Left renal pelvis (tissue), 4 donors: ENCODE data around the gene TNK2. TPM values are rescaled to one million over a fixed set of nuclear protein-coding genes. Genes with fewer than 3 reads are reported as not detected.
"Not testable (repeated sequence)": the region's sequence is repeated elsewhere in the genome, so short reads cannot be mapped to it uniquely, and the experiment has no call there.

ENCODE experiments used
- DNase-seq, 4 donors: peaks; one replicate each; pipeline ENCODE4 v3.0.0-alpha.2; 2013; ENCODE audit warnings: low read depth in 4 of 4, low spot score in 3 of 4
- polyA plus RNA-seq, 4 donors: library from polyadenylated mRNA; unstranded; fragments of 120-200 nt; gene quantifications; one replicate each; pipeline ENCODE4 v1.2.1, GENCODE V29; 2013; ENCODE audit not compliant: insufficient read length in 4 of 4

The TNK2 gene
- polyA plus RNA-seq, 4 donors: 21.6 to 42.0 (median 31.6) TPM

DNA sequence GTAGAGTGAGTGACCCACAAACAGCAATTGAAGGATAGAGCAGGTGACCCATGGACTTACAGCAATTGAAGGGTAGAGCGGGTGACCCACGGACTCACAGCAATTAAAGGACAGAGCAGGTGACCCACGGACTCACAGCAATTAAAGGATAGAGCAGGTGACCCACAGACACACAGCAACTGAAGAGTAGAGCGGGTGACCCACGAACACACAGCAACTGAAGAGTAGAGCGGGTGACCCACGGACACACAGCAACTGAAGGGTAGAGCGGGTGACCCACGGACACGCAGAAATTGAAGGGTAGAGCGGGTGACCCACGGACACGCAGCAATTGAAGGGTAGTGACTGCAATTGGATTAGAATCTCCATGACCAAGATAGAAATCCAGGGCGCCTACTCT is 9.8 kb upstream of the TNK2 start:
- DNase-seq: no peak

DNA sequence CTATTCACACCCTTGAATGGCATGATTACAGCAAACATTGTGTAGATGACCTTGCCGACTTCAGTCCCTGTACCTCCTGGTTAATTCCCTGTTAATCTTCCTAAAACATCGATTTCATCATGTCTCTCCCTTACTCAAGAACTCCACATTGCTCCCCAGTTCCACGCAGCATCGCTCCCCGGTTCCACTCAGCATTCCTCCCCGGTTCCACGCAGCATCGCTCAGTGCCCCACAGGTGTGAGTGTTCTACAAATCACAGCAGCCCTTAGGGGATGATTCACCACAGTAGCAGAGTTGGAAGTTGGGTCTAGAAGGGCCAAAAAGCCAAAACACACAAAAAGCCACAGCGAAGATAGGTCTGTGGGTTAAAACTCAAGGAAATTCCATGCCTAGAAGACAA is 8.6 kb upstream of the TNK2 start:
- DNase-seq: no peak

DNA sequence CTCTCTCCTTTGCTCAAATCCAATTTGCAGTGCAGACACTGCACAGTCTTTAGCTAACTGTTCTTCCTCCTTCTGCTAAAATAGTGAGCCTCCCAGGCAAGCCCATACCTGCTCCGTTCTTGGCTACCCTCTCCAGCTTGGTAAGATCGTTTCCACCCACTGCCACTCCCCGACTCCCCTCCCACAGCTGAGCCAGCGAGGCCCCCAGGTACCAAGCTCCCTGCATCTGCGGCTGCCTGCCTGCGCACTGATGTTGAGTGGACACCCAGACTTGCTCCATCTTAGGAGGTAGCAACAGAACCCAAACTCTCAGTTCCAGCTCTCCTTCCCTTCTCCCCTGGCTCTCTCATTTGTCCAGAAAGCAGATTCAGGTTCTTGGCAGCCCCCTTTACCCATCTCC is 7.9 kb upstream of the TNK2 start:
- no peak for DNase-seq

DNA sequence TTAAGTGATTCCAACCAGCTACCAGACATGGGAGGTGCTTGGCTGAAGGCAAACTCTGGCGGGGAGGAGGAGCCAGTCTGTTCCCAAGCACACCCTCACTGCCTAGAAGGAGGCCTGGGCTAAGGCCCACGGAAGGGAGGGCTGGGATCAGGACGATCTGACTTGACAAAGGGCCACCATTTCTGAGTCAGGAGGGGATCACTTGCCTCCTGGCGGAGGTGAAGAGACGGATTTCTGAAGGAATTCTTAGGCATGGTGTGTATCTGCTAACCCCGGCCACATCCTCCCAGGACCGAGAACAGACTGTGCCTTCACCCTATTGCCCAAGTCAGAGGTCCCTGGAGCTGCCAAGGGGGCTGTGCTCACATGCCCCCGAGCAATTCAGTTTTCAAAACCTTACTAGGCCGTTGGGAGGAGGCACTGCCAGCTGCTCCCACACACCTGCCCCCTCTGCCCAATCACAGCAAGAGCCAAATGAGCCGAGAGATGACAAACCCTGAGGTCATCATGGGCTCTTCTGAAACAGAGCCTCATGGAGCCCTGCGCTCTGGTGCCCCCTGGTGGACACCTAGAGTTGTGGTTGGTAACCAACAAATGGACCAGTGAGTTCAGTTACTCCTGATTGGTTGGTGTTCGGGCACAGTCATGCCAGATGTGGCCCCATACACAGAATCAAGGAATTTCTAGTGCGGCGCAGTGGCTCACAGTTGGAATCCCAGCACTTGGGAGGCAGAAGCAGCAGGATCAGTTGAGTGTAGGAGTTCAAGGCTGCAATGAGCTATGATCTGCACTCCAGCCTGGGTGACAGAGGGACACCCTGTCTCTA is 6.5 kb upstream of the TNK2 start:
- peak in 2 of 4 donors; percentile 77 to 91 for DNase-seq

DNA sequence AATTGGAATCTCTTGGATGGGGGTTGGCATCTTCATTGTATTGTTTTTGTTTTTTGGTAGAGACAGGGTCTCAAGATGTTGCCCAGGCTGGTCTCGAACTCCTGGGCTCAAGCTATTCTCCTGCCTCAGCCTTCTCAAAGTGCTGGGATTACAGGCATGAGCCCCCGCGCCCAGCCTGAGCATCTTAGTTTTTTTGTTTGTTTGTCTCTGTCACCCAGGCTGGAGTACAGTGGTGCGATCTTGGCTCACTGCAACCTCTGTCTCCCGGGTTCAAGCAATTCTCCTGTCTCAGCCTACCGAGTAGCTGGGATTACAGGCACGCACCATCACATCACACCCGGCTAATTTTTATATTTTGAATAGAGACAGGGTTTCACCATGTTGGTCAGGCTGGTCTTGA is 5.8 kb upstream of the TNK2 start:
- not testable (repeated sequence) for DNase-seq

DNA sequence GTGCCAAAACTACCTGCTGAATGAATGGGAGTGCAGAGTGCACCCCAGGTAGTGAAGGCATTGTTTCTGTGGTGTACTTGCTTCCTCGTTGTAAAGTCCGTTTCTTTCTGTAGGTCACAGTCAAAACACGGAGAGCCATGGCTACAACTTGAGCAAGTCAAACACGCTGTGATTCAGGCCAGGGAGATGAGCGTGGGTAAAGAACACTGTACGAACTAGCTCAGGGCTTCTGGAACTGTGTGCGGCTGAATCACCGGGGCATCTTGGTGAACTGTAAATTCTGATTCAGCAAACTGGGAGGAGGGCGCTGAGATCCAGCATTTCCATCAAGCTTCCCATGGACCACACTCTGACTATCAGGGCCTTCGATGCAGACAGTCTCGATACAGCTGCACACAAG is 5.0 kb upstream of the TNK2 start:
- no peak for DNase-seq

DNA sequence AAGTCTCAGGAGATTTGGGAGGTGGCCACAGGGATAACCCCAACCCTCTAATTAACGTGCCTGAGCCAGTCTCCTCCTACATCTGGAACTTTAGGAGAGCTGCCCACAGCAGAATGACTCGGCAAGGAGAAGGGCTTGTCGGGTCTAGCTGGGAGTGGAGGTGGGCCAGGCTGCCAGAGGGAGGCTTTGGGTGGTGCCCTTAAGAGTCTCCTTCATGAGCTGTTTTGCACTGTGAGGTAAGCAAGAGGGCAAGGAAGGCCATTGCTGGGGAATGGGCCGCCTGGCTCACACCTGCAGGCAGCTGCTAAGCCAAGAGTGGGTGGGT is 3.6 kb upstream of the TNK2 start:
- no peak for DNase-seq

DNA sequence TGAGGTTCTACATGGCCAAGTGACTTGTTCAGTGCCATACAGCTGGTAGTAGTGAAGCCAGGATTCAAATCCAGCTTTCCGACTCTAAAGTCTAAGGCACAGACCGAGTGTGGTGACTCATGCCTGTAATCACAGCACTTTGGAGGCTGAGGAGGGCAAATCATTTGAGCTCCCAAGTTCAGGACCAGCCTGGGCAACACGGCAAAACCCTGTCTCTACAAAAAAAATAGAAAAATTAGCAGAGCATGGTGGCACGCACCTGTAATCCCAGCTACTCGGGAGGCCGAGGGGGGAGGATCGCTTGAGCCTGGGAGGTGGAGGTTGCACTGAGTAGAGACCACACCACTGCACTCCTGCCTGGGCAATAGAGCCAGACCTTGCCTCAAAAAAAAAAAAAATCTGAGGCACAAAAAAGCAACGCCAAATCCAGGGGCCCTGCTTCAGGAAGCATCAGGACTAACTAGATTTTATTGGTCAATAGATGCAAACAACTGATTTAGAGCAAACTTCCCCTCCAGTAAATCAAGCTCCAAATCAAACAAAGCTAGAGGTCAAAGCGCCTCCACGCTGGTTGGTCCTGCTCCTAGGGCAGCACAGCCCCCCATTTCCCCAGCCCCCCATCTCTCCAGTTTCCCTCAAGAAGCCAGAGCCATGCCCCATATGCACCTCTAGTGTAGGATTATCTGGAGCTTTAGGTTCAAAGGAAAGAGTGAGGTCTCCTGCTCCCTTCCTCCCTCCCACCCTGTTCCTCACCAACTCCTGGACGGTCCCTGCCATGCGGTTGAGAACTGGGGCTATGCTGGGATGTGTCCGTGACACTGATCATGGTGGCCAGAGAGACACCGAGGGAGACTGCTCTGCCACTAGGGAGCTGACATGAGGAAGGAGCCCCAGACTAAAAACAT is 2.9 kb upstream of the TNK2 start:
- no peak for DNase-seq

DNA sequence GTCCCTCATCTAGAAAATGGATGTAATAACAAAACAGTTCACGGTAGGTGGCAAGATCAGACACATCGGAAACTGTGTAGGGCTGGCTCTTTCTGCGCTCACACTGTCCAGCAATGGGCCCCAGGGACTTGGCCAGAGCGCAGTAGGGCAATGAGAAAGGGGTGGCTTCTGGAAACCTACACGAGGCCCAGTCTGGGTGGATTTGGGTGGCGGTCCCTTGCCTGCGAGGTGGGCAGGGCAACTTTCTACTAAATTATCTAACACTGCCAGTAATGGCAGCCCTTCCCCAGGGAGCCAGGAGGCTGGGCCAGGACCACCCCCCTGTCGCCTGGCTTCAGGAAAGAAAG is 2.1 kb upstream of the TNK2 start:
- DNase-seq: no peak

DNA sequence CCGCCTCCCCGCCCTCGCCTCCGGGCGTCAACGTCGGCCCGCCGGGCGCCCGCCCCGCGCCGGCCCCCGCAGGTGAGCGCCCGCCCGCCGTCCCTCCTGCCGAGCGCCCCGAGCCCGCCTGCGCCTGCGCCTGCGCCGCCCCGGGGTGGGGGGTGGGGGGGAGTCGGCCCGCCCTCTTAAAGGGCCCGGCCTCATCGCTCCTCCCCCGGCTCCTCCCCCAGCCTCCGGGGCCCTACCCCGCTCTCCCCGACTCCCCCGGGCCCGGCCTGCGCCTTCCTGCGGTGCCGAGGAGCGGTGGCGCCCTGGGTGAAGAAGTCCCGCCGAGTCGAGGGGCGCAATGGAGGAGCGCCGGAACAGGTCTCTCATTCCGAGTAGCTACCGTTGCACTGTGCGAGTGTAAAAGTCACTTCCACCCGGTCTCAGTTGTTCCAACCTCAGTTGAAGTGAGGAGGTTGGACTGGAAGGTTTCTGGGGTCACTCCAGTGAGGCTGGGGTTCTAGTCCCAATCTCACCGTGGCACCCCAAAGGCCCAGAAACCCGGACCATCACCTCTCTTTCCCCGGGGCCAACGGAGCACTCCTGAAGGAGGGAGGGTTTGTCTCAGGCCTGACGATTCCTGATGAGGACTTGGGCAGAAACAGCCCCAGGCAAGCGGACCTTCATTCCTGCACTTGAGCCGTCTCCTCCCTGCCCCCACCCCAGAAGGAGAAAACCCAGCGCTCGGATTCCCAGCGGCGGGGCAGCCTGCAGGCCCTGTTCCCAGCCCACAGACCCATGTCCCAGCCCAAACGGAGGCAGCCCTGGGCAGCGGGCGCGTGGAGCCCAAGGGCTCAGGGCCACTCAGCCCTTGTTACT is 1.5 kb upstream of the TNK2 start:
- DNase-seq: peak in 1 of 4 donors; percentile 72

DNA sequence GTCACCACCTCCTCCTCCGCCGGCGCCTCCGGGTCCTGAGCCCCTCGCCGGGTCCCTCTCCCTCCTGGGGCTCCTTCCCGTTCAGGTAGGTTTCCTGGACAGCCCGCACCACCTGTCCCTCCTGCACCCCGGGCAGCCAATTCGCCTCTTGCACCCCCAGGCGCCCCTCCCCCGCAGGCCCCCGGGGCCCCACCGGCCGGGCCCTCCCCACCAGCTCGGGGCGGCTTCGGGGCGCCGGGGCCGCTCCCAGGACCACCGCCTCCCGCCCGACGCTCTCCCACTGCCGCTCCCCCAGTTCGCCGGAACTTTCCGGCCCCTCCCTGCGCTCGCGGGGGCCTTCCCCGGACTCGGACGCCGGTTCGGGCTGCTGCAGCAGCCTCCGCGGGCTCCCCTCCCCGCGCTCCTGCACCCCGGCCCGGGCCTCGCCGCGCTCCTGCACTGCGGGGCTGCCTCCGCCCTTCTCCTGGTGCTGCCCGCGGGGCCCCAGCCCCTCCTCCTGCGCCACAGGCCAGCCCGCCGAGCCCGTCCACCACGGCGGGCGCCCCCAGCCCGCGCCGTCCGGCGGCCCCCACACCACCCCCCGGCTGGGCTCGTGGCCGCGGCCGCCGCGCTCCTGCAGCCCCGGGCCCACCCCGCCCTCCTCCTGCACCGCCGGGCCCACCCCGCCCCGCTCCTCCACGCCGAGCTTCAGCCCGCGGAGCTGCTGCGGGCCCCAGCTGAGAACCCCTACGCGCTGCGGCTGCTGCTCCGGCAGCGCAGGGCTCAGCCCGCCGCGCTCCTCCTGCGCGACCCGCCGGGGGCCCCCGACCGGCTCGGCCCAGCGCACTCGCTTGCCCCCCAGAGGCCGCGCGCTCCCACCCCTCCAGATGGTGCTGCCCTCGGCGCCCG is 587 bp upstream of the TNK2 start:
- no peak for DNase-seq

DNA sequence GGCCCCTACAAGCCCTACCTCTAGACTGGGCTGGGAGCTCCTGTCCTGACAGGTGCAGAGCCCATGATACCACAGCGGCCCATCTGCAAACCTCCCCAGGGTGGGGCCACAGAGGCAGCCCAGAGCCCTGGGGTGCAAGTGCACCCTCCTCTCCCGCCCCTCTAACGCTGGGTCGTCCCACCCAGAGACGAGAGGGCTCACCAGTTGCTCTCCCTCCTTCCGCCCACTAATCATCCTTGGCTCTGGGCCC is 742 bp downstream of the TNK2 start:
- no peak for DNase-seq

DNA sequence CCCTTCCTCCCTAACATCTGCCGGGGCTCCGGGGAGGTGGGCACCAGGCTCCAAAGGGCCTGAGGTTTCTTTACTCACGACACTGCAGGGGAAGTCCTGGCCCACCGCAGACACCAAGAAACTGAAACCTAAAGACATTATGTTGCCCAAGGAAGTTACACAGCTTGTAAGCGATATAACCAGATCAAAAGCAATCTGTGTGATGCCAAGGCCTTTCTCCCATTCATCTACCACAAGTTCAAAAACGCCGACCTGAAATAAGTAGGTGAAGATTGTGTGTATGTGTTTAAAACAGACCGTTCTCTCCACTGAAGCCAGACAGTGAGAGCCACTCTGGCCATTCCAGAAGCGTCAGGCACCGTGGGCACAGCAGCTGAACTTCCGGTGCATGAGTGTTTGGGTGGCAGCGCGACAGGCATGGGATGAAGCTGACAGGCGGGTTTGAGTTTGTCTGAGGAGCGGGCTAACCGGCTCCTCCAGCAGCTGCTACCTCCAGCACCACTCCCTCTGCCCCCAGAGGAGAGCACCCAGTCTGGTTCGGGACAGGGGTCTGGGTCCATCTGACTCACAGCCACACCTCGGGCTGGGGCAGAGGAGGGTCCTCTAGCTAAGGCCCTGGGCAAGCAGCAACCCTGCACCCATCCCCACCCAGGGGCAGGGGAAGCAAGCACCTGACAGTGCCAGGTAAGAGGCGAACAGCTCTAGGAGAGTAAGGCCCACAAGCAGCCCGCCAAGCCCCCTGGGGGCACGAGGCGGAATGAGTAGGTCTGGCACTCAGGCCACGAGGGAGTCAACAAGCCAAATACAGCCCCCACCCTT is 1.3 kb downstream of the TNK2 start:
- no peak for DNase-seq

DNA sequence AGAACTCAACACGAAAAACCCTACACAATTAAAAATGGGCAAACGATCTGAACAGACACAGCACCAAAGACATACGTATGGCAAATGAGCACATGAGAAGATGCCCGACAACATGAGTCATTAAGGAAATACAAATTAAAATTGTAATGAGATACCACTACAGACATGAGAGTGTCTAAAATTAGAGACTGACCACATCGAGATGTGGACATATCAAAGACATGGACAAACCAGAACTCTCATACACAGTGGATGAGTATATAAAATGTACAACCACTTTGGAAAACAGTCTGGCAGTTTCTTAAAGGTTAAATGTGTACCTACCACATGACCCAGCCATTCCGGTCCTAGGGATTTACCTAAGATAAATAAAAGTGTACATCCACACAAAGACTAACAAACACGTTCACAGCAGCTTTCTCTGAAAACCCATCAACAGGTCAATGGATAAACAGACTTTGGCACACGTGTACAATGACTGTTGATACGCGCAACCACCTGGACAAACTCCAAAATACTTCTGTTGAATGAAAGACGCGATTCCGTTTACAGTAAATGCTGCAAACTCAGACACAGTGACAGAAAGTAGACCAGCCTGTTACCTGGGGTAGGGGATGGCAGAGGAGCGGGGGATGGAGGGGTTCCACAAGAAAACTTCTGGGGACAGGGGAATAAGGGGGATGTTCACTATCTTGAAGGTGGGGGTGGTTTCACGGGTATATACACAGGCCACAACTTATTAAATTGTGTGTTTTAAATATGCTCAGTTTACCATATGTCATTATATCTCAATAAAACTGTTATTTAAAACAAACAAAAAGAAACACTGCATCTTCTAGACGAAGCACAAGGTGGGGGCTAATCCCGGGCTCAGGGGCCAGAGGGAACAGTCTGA is 2.1 kb downstream of the TNK2 start:
- no peak for DNase-seq

DNA sequence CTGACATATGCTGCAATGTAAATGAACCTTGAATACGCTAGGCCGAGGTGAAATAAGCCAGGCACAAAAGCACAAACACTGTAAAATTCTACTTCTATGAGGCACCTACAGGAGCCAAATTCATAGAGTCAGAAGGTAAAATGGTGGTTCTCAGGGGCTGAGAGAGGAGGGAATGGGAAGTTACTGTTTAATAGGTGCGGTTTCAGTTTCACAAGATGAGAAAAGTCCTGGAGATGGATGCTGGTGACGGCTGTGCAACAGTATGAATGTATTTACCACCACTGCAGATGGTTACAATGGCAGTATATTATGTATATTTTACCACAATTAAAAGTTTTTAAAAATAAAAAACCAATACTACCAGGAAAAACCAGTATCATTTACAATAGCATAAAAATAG is 4.0 kb downstream of the TNK2 start:
- DNase-seq: no peak

DNA sequence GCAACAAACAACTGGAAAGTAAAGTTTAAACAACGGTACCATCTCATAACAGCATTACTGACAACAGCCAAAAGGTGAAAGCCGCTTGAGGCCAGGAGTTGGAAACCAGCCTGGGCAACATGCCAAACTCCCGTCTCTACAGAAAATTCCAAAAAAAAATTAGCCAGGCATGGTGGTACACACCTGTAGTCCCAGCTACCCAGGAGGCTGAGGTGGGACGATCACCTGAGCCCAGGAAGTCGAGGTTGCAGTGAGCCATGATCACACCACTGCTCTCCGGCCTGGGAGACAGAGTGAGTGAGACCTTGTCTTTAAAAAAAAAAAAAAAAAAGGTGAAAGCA is 4.4 kb downstream of the TNK2 start:
- DNase-seq: no peak

DNA sequence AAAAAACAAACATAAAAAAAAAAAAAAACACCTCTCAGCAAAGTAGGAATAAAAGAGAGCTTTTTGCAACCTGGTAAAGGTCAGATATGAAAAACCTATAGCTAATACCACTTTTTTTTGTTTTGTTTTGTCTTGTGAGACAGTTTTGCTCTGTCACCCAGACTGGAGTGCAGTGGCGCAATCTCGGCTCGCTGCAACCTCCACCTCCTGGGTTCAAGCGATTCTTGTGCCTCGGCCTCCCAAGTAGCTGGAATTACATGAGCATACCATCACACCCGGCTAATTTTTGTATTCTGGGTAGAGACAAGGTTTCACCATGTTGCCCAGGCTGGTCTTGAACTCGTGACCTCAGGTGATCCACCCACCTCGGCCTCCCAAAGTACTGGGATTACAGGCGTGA is 5.7 kb downstream of the TNK2 start:
- not testable (repeated sequence) for DNase-seq

DNA sequence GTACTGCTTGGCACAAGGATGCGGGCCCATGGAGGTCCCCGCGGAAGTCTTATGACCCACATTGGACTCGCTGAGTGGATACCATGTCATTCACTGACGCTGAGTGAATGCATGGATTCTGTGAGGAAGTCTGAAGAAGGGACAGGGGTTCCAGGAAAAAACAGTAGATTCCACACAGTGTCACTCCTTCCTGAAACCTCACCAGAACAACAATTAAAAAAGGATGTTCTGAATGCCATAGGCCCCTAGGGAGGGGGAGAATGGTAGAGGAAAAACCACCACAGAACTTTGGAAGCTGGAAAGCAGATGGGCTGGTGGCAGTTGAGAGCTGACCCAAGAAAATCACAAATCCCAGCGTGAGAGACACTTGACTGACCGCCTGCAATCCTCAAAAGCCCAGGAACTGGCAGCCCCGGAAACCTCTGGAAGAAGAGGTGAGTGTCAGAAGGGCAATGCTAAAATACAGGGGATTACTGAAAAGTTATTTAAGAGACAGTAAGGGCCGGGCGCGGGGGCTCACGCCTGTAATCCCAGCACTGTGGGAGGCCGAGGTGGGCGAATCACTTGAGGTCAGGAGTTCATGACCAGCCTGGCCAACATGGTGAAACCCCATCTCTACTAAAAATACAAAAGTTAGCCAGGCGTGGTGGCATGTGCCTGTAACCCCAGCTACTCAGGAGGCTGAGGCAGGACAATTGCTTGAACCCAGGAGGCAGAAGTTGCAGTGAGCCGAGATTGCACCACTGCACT is 6.3 kb downstream of the TNK2 start:
- not testable (repeated sequence) for DNase-seq
